K562 (cell line): Measurements from ENCODE around the gene LLGL1. TPM values are rescaled to one million over a fixed set of nuclear protein-coding genes. Genes with fewer than 3 reads are reported as not detected.

Experiments
- ATAC-seq: fragments of 200-7000 bp; cut with Tn5 transposase; 3 replicates; pipeline ENCODE4 v1.9.1; 2020; ENCODE audit warnings: moderate library complexity
- BruUV-seq: library from RNA; stranded (reverse); fragments of 400-500 nt; replicated peaks from 2 replicates; lab custom pipeline; 2021; lab: Mats Ljungman, UMichigan
- CTCF ChIA-PET: fragments of 300-600 bp; formaldehyde crosslinking; extraction: SDS; loops from one replicate; lab custom pipeline; 2021; ENCODE audit warnings: low intra/inter-chr PET ratio; lab: Yijun Ruan, JAX
- POLR2A ChIA-PET: fragments of 300-600, 350-650 bp; sonication (Branson Sonifier 250); formaldehyde crosslinking; extraction: SDS; loops from one replicate; lab custom pipeline; 2021; ENCODE audit warnings: antibody characterized with exemption, inconsistent platforms; lab: Yijun Ruan, JAX
- DNase-seq, 4 experiments: peaks; one replicate each; pipeline versions ENCODE4 v3.0.0 to v3.0.0-alpha.2; 2011 to 2018; ENCODE audit warnings: low spot score in 3 of 4, mixed read lengths in 3 of 4; ENCODE audit errors: extremely low read depth in 1 of 4
- FAIRE-seq: peaks from 2 replicates; lab custom pipeline; 2011; peaks lifted over from hg19 to GRCh38; lab: Jason Lieb, UNC
- H2AFZ ChIP-seq: 2 replicates; pipeline ENCODE4 v1.6.0; 2011; ENCODE audit warnings: low read depth, low read length, control low read depth, inconsistent platforms
- H3K27ac ChIP-seq: fragments of 200-600 bp; 3 replicates; pipeline ENCODE4 v1.8.0; 2011; ENCODE audit warnings: low read depth, mild to moderate bottlenecking, control low read depth, inconsistent platforms, low read length, moderate library complexity, mixed read lengths; ENCODE audit errors: extremely low read depth
- H3K27me3 ChIP-seq, 2 experiments: fragments of 300-600 bp in 1 of 2; 2 replicates in 1 of 2; 3 replicates in 1 of 2; pipeline versions ENCODE4 v1.6.0 to v1.8.0; 2011; ENCODE audit warnings: inconsistent platforms in 2 of 2, low read length in 2 of 2, mild to moderate bottlenecking in 1 of 2, mixed read lengths in 1 of 2, moderate library complexity in 1 of 2; ENCODE audit not compliant: control insufficient read depth in 2 of 2, insufficient read depth in 2 of 2
- H3K36me3 ChIP-seq: fragments of 300-600 bp; 3 replicates; pipeline ENCODE4 v1.8.0; 2011; ENCODE audit warnings: mild to moderate bottlenecking, low read length, inconsistent platforms; ENCODE audit not compliant: control insufficient read depth, insufficient read depth
- H3K4me1 ChIP-seq, 2 experiments: fragments of 200-600 bp in 1 of 2; replicated peaks in 1 of 2; 2 replicates in 1 of 2; 3 replicates in 1 of 2; pipeline versions ENCODE4 v1.5.1 to v1.8.0; 2011; ENCODE audit warnings: inconsistent platforms in 2 of 2, low read length in 2 of 2, mild to moderate bottlenecking in 1 of 2, mixed read lengths in 1 of 2, moderate library complexity in 1 of 2; ENCODE audit not compliant: control insufficient read depth in 2 of 2, insufficient read depth in 2 of 2
- H3K4me2 ChIP-seq: 2 replicates; pipeline ENCODE4 v1.6.1; 2011; ENCODE audit warnings: low read length, control low read depth, inconsistent platforms, mixed read lengths; ENCODE audit not compliant: insufficient read depth
- H3K4me3 ChIP-seq: fragments of 200-600 bp; sonication (generic), shearing (Covaris generic); 2 replicates; pipeline ENCODE4 v1.5.1; 2016; ENCODE audit warnings: control low read depth, inconsistent platforms
- H3K79me2 ChIP-seq: fragments of 200-600 bp; 3 replicates; pipeline ENCODE4 v1.8.0; 2011; ENCODE audit warnings: low read length, inconsistent platforms; ENCODE audit not compliant: control insufficient read depth, insufficient read depth
- H3K9ac ChIP-seq, 2 experiments: 2 replicates each; pipeline versions ENCODE4 v1.6.0 to v1.6.1; 2011; ENCODE audit warnings: low read depth in 2 of 2, low read length in 2 of 2, control low read depth in 1 of 2, inconsistent platforms in 1 of 2, mild to moderate bottlenecking in 1 of 2, mixed read lengths in 1 of 2; ENCODE audit not compliant: insufficient read depth in 1 of 2
- H3K9me1 ChIP-seq: one replicate; pipeline ENCODE4 v1.6.0; 2011; ENCODE audit warnings: inconsistent platforms, mild to moderate bottlenecking, low read length, moderate library complexity; ENCODE audit not compliant: control insufficient read depth, insufficient read depth
- H3K9me3 ChIP-seq: replicated peaks from 2 replicates; pipeline ENCODE4 v1.5.1; 2011; ENCODE audit warnings: low read depth, low read length, inconsistent platforms; ENCODE audit not compliant: control insufficient read depth, insufficient read depth
- H4K20me1 ChIP-seq: replicated peaks from 2 replicates; pipeline ENCODE4 v1.6.1; 2011; ENCODE audit warnings: low read length, inconsistent platforms, mixed read lengths; ENCODE audit not compliant: control insufficient read depth, insufficient read depth
- CBX8 ChIP-seq: fragments of 200-600 bp; sonication (generic); IDR thresholded peaks from 2 replicates; pipeline ENCODE4 v1.6.1; 2012; ENCODE audit warnings: borderline replicate concordance, mixed run types, low read depth, mild to moderate bottlenecking, moderate library complexity, mixed read lengths, low read length, control low read depth, inconsistent platforms; ENCODE audit not compliant: poor library complexity, severe bottlenecking; ENCODE audit errors: extremely low read depth
- CCNT2 ChIP-seq: IDR thresholded peaks from 2 replicates; pipeline ENCODE4 v1.6.1; 2011; ENCODE audit warnings: borderline replicate concordance, low read depth, mild to moderate bottlenecking, moderate library complexity, mixed read lengths, low read length; ENCODE audit not compliant: insufficient read length; ENCODE audit errors: extremely low read depth
- CREB1 ChIP-seq, 2 experiments: sonication (generic) in 1 of 2; formaldehyde crosslinking in 1 of 2; IDR thresholded peaks; 2 replicates each; pipeline versions ENCODE4 v1.6.1 to v1.8.0; 2012 to 2022; ENCODE audit warnings: inconsistent platforms in 1 of 2, mild to moderate bottlenecking in 1 of 2, missing genetic modification reagents in 1 of 2, moderate library complexity in 1 of 2
- DIDO1 ChIP-seq: fragments of 450-650 bp; IDR thresholded peaks from 2 replicates; pipeline ENCODE4 v1.6.1; 2016; ENCODE audit warnings: low read depth, missing biosample characterization, missing genetic modification characterization
- HSF4 ChIP-seq: fragments of 250-450 bp; sonication (Bioruptor Pico); IDR thresholded peaks from 2 replicates; pipeline ENCODE4 v2.1.2; 2022; ENCODE audit warnings: mild to moderate bottlenecking, moderate library complexity, borderline replicate concordance
- KAT7 ChIP-seq: sonication (generic); formaldehyde crosslinking; IDR thresholded peaks from 2 replicates; pipeline ENCODE4 v1.8.0; 2022; ENCODE audit warnings: missing genetic modification reagents, mild to moderate bottlenecking, borderline replicate concordance
- KLF13 ChIP-seq: fragments of 450-650 bp; IDR thresholded peaks from 2 replicates; pipeline ENCODE4 v1.6.1; 2016; ENCODE audit warnings: missing genetic modification characterization, low read depth, mild to moderate bottlenecking, missing compliant biosample characterization, moderate library complexity, borderline replicate concordance
- NCOA4 ChIP-seq: fragments of 450-650 bp; IDR thresholded peaks from 2 replicates; pipeline ENCODE4 v1.6.1; 2018; ENCODE audit warnings: mild to moderate bottlenecking; ENCODE audit not compliant: partially characterized antibody
- NR4A1 ChIP-seq, 2 experiments: fragments of 250-450 bp in 1 of 2; fragments of 450-650 bp in 1 of 2; sonication (Bioruptor Pico) in 1 of 2; IDR thresholded peaks; 2 replicates each; pipeline versions ENCODE4 v1.4.0 to v1.6.1; 2016 to 2020; ENCODE audit warnings: mild to moderate bottlenecking in 2 of 2, missing compliant biosample characterization in 1 of 2, missing genetic modification characterization in 1 of 2, moderate library complexity in 1 of 2
- PHF21A ChIP-seq: fragments of 450-650 bp; IDR thresholded peaks from 2 replicates; pipeline ENCODE4 v1.6.1; 2017; ENCODE audit warnings: low read depth, borderline replicate concordance
- SMARCC2 ChIP-seq: fragments of 450-650 bp; IDR thresholded peaks from 2 replicates; pipeline ENCODE4 v1.6.1; 2017; ENCODE audit warnings: antibody characterized with exemption, moderate library complexity, mild to moderate bottlenecking, low read depth
- SMARCE1 ChIP-seq: fragments of 450-650 bp; IDR thresholded peaks from 2 replicates; pipeline ENCODE4 v1.7.1; 2016; ENCODE audit warnings: mild to moderate bottlenecking
- SOX6 ChIP-seq: fragments of 450-650 bp; IDR thresholded peaks from 2 replicates; pipeline ENCODE4 v1.6.1; 2014; ENCODE audit warnings: mild to moderate bottlenecking
- SPI1 ChIP-seq: IDR thresholded peaks from 2 replicates; pipeline ENCODE4 v1.6.1; 2011; ENCODE audit warnings: low read depth, low read length, control low read depth, borderline replicate concordance
- SRSF7 ChIP-seq: fragments of 200-400 bp; formaldehyde crosslinking; optimal IDR thresholded peaks from 2 replicates; pipeline ENCODE3; 2017; ENCODE audit warnings: mild to moderate bottlenecking, low read depth, low read length
- TCF7L2 ChIP-seq: fragments of 150-350 bp; IDR thresholded peaks from 2 replicates; pipeline ENCODE4 v1.6.1; 2016; ENCODE audit warnings: low read depth, mild to moderate bottlenecking, low read length, moderate library complexity
- TSC22D4 ChIP-seq: fragments of 450-650 bp; IDR thresholded peaks from 2 replicates; pipeline ENCODE4 v1.6.1; 2016; ENCODE audit warnings: missing genetic modification characterization, missing biosample characterization, control low read depth
- WHSC1 ChIP-seq: IDR thresholded peaks from one replicate; pipeline ENCODE4 v1.6.1; 2012; ENCODE audit warnings: low read length, control low read depth, inconsistent platforms
- YY1 ChIP-seq, 3 experiments: IDR thresholded peaks; 2 replicates each; pipeline ENCODE4 v1.6.1; 2011; ENCODE audit warnings: low read length in 2 of 3, mild to moderate bottlenecking in 2 of 3, moderate library complexity in 2 of 3, borderline replicate concordance in 1 of 3, control low read depth in 1 of 3, low read depth in 1 of 3; ENCODE audit not compliant: insufficient read depth in 3 of 3, insufficient replicate concordance in 2 of 3, control insufficient read depth in 1 of 3, insufficient read length in 1 of 3; ENCODE audit errors: extremely low read depth in 1 of 3
- ZNF277 ChIP-seq: fragments of 250-450 bp; sonication (Bioruptor Pico); IDR thresholded peaks from 2 replicates; pipeline ENCODE4 v1.8.0; 2022; ENCODE audit warnings: inconsistent platforms, mild to moderate bottlenecking, moderate library complexity, borderline replicate concordance
- WGBS: fragments of 100-300 bp; shearing (Covaris generic); methylation state at CpG from one replicate; pipeline ENCODE4 v1.1.6; 2016; ENCODE audit warnings: low coverage, mixed read lengths; ENCODE audit not compliant: insufficient coverage; ENCODE audit errors: missing lambda C conversion rate; 5-methylcytosine and 5-hydroxymethylcytosine counted together
- in situ Hi-C: fragments of 300-500 bp; cut with MboI; formaldehyde crosslinking; loops from 4 replicates; pipeline ENCODE4 v1.15.0; 2018; ENCODE audit warnings: inconsistent platforms, mixed read lengths
- intact Hi-C: fragments of 100-400 bp; cut with micrococcal nuclease; formaldehyde crosslinking; loops from 2 replicates; pipeline ENCODE4 v1.14.2; 2022
- polyA plus RNA-seq, 8 experiments: library from polyadenylated mRNA; depleted of rRNA in 4 of 8; stranded (reverse) in 5 of 8; unstranded in 3 of 8; fragments of >200 nt; fragmentation: Nextera tagmentation in 2 of 8; fragmentation: Illumina TruSeq in 1 of 8; extraction: Ambion mirVana in 2 of 8; extraction: Trizol in 1 of 8; gene quantifications; 2 replicates each; pipeline versions ENCODE4 v1.2.1 to v1.2.3, GENCODE V29; 2011 to 2014; ENCODE audit warnings: inconsistent platforms in 1 of 8, missing spikeins in 1 of 8
- total RNA-seq, 7 experiments: library from RNA; depleted of rRNA in 6 of 7; stranded (reverse); fragments of >200 nt in 6 of 7; fragmentation: Illumina TruSeq in 2 of 7; extraction: Trizol in 2 of 7; gene quantifications; 2 replicates each; pipeline versions ENCODE4 v1.2.1 to v1.2.3, GENCODE V29; 2011 to 2021; ENCODE audit warnings: low replicate concordance in 1 of 7

LLGL1 gene
- total and polyA plus RNA-seq, 9 of the 15 experiments (the other 6 are each of a cell fraction or from before 2014, with no cell fraction given): 0.11 to 12.9 (median 5.3) TPM; not detected in 1

DNA sequence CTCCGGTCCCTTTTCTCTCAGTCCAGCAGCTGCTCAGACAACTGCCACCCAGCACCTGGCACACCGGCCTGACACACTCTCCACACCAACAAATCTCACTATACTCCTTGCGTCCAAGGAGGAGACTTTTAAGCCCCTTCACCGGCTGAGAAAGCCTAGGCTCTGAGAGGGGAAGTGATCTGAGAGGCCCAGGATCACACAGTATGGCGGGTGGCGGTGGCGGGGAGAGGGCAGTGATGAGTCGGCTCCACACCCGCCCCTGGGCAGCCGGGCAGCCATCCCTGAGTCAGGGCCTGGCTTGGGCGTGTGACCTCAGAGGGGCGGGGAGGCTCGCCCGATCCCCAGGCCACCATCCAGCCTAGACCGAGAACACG, 32.5 kb downstream of the LLGL1 start:
- intact Hi-C loops: no loop called here
- 4% methylated on average over 5 of the region's 16 CpGs for WGBS
- in situ Hi-C loops: no loop called here
- Histone ChIP-seq H3K36me3 (peaks cover 26% of the 10 kb centered on the region; the same call in 1 of the 3 replicates), H3K4me3 (peak overlapping the region; percentile 85), H2AFZ (peak overlapping the region; percentile 95), H3K9ac (peak overlapping the region; percentile 71 to 93), H3K9me3 (no peaks in the 10 kb centered on the region), H3K27ac (peak overlapping the region; percentile 80), H4K20me1 (no peaks in the 10 kb centered on the region), H3K79me2 (peaks cover 23% of the 10 kb centered on the region), H3K4me1 (peaks cover 18 to 63% of the 10 kb centered on the region in 2 experiments; a peak in 4 of 5 replicates), H3K27me3 (no peaks in the 10 kb centered on the region), H3K4me2 (peak overlapping the region; percentile 84), H3K9me1 (no peaks in the 10 kb centered on the region)
- no TSS peak for BruUV-seq
- DNase-seq: peak in 3 of 4 experiments; percentile 26 to 49 (median 41)
- POLR2A ChIA-PET: interaction anchor here (0.7 kb wide), 1 partner anchor 607 kb away, joined by 3 read pairs; no protein-coding TSS in a partner anchor
- CTCF ChIA-PET: no interaction called here
- peak; percentile 62 for ATAC-seq
- FAIRE-seq: peak; percentile 63
- no peak for TF ChIP-seq SRSF7
- no peak for TF ChIP-seq CBX8
- TF ChIP-seq SOX6: no peak
- no peak for TF ChIP-seq SMARCC2
- TF ChIP-seq DIDO1 (tag): no peak
- TF ChIP-seq SMARCE1: 0 out of 2 replicates have a peak, but pooled peaks have one; percentile 16
- TF ChIP-seq HSF4 (CRISPR knock-in tag): no peak
- peak; percentile 76 for TF ChIP-seq SPI1
- TF ChIP-seq WHSC1: no peak
- TF ChIP-seq TSC22D4 (tag): no peak
- peak in 2 of 3 experiments; percentile 41 to 66 for TF ChIP-seq YY1 (IDR thresholded peaks at IDR 0.05; ENCODE audit: borderline replicate concordance in 1 of 3, control insufficient read depth in 1 of 3, extremely low read depth in 1 of 3, insufficient read depth in 3 of 3, insufficient read length in 1 of 3, insufficient replicate concordance in 2 of 3, low read depth in 1 of 3, low read length in 2 of 3)
- no peak for TF ChIP-seq ZNF277 (CRISPR knock-in tag)
- TF ChIP-seq KLF13 (tag): no peak
- peak; percentile 7 for TF ChIP-seq CCNT2
- no peak for TF ChIP-seq NCOA4
- TF ChIP-seq KAT7 (CRISPR knock-in tag): no peak
- no peak for TF ChIP-seq NR4A1 (CRISPR knock-in tag; IDR thresholded peaks at IDR 0.05)
- TF ChIP-seq NR4A1 (tag; IDR thresholded peaks at IDR 0.05): no peak
- TF ChIP-seq CREB1 (IDR thresholded peaks at IDR 0.05): no peak
- TF ChIP-seq CREB1 (CRISPR knock-in tag; IDR thresholded peaks at IDR 0.05): no peak
- no peak for TF ChIP-seq PHF21A
- no peak for TF ChIP-seq TCF7L2
